G401 (cell line): ENCODE data around the gene HSH2D. TPM values are rescaled to one million over a fixed set of nuclear protein-coding genes. Genes with fewer than 3 reads are reported as not detected.
"Not testable (repeated sequence)": the region's sequence is repeated elsewhere in the genome, so short reads cannot be mapped to it uniquely, and the experiment has no call there.

Experiments used
- DNase-seq: peaks from one replicate; pipeline ENCODE4 v3.0.0-alpha.2; 2015; ENCODE audit warnings: low spot score
- in situ Hi-C: cut with HindIII; loops from 2 replicates; pipeline ENCODE4 v1.10.0; 2016; ENCODE audit warnings: low sequenced_read_pairs, mixed read lengths
- total RNA-seq: library from RNA; depleted of rRNA; stranded (reverse); fragments of >200 nt; shearing (Covaris generic); gene quantifications from 2 replicates; pipeline ENCODE4 v1.2.3, GENCODE V29; 2014; rRNA removed

Gene HSH2D
- total RNA-seq = not detected in 2 replicates

GRCh38 chr19:16143399-16144215 is at the start of gene HSH2D:
Gene HSH2D (plus strand): TSS chr19:16143685. CDS start chr19:16148751, 5,066 bp downstream.
- DNase-seq = no peak

GRCh38 chr19:16094360-16095070 is 49.0 kb upstream of the HSH2D start:
- no peak for DNase-seq
- in situ Hi-C loops = no loop called here

More at GRCh38 chr19:16143399-16144215, at the start of gene HSH2D:
- in situ Hi-C loops = no loop called here

- DNase-seq = no peak
- in situ Hi-C loops = no loop called here
Measured at GRCh38 chr19:16095071-16095571, 48.4 kb upstream of the HSH2D start.

- in situ Hi-C loops = no loop called here
- DNase-seq = no peak
Measured at GRCh38 chr19:16096280-16096855, 47.1 kb upstream of the HSH2D start.

GRCh38 chr19:16098416-16098768 is 45.1 kb upstream of the HSH2D start:
- DNase-seq = no peak
- in situ Hi-C loops = no loop called here

GRCh38 chr19:16098821-16099220 is 44.7 kb upstream of the HSH2D start:
- no peak for DNase-seq
- in situ Hi-C loops = no loop called here

DNA sequence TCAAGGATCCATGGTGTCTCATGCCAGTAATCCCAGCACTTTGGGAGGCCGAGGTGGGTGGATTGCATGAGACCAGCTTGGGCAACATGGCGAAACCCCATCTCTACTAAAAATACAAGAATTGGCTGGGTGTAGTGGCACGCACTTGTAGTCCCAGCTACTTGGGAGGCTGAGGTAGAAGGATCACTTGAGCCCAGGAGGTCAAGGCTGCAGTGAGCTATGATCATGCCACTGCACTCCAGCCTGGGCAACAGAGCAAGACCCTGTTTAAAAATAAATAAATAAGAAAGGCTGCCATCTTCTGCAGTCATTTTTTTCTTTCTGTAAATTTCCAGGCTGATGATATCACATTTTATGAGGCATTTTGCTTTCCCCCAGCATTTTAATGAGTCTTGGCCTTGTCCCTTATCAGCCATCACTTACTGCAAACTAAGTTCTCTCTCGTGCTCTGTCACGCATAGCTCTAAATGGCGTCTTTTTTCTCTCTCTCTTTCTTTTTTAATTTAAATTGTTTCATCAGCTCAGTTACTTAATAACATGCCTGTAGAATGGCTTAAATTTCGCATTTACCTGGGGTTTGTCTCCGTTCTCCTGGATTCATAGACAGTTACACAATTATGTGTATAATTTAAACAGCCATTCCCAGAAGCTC is 44.0 kb upstream of the HSH2D start:
- DNase-seq, in situ Hi-C loops: not testable (repeated sequence)

- in situ Hi-C loops = no loop called here
Measured at GRCh38 chr19:16100524-16100923, 43.0 kb upstream of the HSH2D start.

DNA sequence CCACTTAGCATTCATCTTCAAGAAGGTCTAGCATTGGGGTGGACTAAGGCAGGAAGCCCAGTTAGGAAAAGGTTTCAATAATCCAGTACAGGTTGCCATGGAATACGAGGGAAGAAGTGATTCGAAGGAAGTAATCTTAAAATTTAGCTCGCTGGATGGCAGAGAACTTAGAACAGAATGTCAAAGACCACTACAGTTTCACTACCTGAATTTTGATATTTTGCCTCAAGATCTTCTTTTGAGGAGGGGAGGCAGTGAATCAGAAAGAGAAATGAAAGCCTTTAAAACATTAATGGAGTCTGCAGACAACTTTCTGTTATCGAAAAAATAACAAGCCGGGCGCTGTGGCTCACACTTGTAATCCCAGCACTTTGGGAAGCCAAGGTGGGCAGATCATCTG is 38.8 kb upstream of the HSH2D start:
- in situ Hi-C loops = no loop called here
- no peak for DNase-seq

More at GRCh38 chr19:16100524-16100923, 43.0 kb upstream of the HSH2D start:
- no peak for DNase-seq

DNA sequence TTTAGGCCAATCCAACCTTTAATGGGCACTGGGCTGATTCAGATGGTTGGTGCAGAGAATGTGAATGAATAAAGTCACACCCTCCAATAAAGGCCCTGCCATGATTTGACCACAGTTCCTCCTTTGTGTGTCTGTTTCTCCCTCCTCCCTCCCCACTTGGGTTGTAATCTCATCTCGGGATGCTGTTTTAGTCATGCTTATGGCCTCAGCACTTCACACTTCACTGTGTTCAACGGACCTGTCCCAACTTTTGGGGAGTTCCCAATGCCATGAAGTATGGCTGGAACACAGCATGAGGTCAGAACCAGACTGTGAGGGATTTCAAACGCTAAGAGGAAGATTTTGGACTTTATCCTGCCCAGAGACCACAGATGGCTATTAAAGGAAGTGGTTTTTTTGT is 37.4 kb upstream of the HSH2D start:
- no peak for DNase-seq
- in situ Hi-C loops = no loop called here

- in situ Hi-C loops = no loop called here
- DNase-seq = peak; percentile 100
Measured at GRCh38 chr19:16111160-16111908, 32.2 kb upstream of the HSH2D start, which contains the start of gene RAB8A. Gene RAB8A (plus strand): TSS chr19:16111889. CDS start chr19:16111902, 13 bp downstream.

DNA sequence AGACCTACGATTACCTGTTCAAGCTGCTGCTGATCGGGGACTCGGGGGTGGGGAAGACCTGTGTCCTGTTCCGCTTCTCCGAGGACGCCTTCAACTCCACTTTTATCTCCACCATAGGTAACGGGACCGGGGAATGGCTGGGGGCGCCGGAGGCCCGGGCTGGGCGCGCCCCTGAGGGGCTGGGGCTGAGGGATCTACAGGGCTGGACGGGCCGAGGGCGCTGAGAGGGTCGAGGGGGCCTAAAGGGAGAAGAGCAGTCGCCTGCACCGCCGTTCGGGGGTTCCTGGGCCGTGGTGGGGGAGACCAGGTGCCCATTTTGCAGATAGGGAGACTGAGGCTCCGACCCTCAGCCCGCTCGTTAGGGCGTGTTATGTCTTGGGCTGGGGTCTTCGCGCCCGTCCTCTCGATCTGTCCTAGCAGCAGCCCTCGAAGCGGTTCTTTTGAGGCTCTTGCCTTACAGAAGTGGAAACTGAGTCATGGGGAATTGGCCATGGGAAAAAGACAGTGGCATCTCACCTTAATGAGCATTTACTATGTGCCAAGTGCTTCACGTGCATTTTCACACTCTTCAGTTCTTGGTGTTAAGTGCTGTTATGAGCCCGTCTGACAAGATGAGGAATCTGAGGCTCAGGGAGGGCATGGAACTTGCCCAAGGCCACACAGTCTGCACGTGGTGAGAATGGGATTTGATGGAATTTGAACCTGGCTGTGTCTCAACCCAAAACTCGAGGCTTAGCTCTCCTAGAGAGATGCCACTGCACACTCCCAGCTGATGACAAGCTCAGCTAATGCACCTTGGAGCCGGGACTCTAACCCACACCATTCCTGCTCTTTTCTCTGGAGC is 31.4 kb upstream of the HSH2D start:
- DNase-seq = no peak
- in situ Hi-C loops = no loop called here

DNA sequence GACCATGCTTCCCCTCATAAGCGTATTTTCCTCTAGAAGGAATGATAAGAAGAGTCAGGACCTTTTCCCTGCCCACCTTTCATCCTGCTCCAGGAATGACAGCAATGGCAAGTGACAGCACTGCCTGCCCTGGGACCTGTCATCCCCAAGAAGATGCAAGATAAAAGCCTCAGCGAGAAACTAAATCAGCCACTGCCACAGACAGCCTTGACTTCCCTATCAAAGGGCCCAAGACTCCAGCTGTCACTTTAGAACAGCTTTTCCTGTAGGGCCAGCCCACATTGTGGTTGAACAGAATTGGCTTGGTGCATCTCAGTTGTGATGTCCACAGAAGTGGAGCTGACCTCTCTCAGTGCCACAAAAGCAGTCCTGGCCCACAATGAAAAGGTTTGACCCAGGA is 30.7 kb upstream of the HSH2D start:
- in situ Hi-C loops = no loop called here

DNA sequence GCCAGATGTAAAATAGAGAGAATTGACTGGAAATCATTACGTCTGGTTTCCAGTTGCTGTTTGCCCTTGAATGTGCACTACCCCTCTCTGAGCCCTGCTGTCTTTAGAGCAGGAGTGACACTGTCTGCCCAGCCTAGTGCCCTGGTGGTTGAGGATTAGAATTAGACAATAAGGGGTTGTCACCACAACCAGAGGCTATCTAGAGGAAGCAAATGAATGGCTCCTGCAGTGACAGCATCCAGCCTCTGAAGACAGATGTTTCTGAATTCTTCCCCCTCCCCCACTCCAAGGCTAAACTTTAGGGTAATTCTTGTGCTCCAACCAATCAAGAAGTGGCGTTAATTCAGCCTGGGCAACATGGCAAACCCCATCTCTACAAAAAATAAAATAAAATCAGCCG is 29.8 kb upstream of the HSH2D start:
- no peak for DNase-seq
- in situ Hi-C loops = no loop called here

More for the DNA sequence above, 30.7 kb upstream of the HSH2D start:
- no peak for DNase-seq

DNA sequence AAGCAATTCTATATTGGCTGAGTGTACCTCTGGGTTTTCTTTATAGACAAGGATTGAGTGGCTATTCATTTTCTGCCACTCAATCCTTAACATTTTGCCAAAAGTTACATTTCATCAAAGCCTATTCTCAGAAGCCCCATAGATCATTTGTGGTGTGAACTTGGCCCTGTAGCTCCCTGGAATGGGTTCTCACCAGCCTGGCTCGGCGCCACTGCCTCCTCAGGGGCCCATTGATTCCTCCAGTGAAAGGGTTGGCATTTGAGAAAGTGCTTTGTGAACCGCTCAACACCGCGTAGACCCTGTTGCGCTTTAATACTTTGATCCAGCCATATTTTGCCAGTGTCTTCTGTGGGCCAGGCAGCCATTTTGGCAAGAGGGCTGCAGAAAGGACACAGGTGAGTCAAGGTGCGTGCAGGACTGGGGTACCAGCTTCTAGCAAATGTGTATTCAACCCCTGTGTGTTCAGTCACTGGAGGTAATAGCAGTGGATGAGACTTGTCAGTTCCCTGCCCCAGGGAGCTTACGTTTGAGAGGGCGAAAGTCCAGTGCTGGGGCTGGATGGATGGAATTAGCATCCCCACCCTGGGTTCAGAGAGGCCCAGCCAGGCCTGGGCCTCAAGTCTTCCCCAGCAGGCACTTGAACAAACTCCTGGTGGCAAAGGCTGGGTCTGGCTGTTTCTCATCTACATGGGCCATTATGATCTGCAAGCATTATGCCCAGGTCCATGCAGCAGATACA is 28.0 kb upstream of the HSH2D start:
- in situ Hi-C loops = no loop called here
- peak; percentile 44 for DNase-seq

GRCh38 chr19:16116067-16116466 is 27.4 kb upstream of the HSH2D start:
- no peak for DNase-seq
- in situ Hi-C loops = no loop called here

- in situ Hi-C loops = no loop called here
- DNase-seq = no peak
Measured at GRCh38 chr19:16117594-16118033, 25.9 kb upstream of the HSH2D start.
